HAP-1 (cell line): ENCODE data around the gene KLK11.

Experiments
- DNase-seq, 2 experiments: peaks; one replicate each; pipeline ENCODE4 v3.0.0-alpha.2; 2016 to 2020; ENCODE audit warnings: low spot score in 2 of 2
- H3K27me3 ChIP-seq: fragments of 250-450 bp; sonication (Bioruptor Pico); 2 replicates; pipeline ENCODE4 v1.5.1; 2020; ENCODE audit warnings: low read depth, mild to moderate bottlenecking, moderate library complexity
- H3K36me3 ChIP-seq: fragments of 250-450 bp; sonication (Bioruptor Pico); replicated peaks from 2 replicates; pipeline ENCODE4 v1.5.1; 2020; ENCODE audit warnings: mild to moderate bottlenecking
- H3K4me1 ChIP-seq: fragments of 250-450 bp; sonication (Bioruptor Pico); 2 replicates; pipeline ENCODE4 v1.5.1; 2020; ENCODE audit warnings: mild to moderate bottlenecking
- H3K4me3 ChIP-seq: fragments of 250-450 bp; sonication (Bioruptor Pico); 2 replicates; pipeline ENCODE4 v1.5.1; 2020; ENCODE audit warnings: mild to moderate bottlenecking, moderate library complexity
- H3K9me3 ChIP-seq: fragments of 250-450 bp; sonication (Bioruptor Pico); 2 replicates; pipeline ENCODE4 v1.5.1; 2020; ENCODE audit warnings: mild to moderate bottlenecking, moderate library complexity
- in situ Hi-C: fragments of 300-500 bp; cut with MboI; formaldehyde crosslinking; loops from 3 replicates; pipeline ENCODE4 v1.14.3; 2020; ENCODE audit warnings: low sequenced_read_pairs, inconsistent platforms, mixed read lengths

Gene KLK11

GRCh38 chr19:50982186-50982585, 44.2 kb downstream of the KLK11 start:
- Histone ChIP-seq H3K4me1 (no peaks in the 10 kb centered on the region), H3K9me3 (no peaks in the 10 kb centered on the region), H3K27me3 (0 out of 2 replicates have a peak, but pooled peaks cover 8% of the 10 kb centered on the region), H3K36me3 (no peaks in the 10 kb centered on the region), H3K4me3 (no peak overlapping the region)
- DNase-seq, result no peak
- in situ Hi-C loops, result no loop called here

DNA sequence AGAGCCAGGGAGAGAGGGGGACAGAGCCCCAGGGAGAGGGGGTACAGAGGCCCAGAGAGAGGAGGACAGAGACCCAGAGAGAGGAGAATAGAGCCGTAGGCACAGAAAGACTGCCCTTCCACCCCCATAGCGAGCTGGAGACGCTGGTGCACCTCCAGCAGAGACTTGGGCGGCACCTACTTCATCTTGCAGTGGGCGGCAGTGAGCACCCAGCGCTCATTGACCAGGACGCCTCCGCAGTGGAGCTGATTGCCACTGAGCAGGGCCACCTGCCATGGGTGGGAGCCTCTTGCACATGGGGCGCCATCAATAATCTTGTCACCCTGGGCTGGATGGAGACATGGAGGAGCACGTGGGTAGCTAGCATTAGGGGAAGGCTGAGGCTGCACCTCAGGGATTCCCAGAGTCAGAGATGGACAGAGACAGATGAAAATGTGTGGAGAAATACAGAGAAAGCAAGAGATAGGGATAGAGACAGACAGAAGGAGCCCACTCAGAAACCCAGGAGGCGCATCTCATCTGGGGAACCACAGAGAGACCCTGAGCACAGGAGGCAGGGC, 44.7 kb downstream of the KLK11 start:
- Histone ChIP-seq H3K36me3 (no peaks in the 10 kb centered on the region), H3K9me3 (no peaks in the 10 kb centered on the region), H3K27me3 (0 out of 2 replicates have a peak, but pooled peaks cover 8% of the 10 kb centered on the region), H3K4me1 (no peaks in the 10 kb centered on the region), H3K4me3 (no peak overlapping the region)
- DNase-seq, result no peak
- in situ Hi-C loops, result no loop called here

DNA sequence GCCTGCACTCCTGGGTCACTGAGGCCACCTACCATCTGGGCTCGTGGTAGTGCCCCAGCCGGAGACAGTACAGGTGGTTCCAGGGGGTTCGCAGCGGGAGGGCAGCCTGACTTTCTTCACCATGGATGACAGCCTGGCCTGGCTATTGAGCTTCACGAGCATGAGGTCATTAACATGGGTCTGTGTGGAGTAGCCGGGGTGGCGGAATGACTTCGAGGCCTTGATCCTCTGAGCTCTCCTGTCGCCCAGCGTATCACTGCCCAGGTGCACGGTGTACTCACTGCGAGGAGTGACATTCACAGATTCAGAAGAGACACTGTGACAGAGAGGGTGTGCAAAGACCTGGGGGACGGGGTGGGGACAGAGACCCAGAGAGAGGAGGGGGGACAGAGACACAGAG, 46.2 kb downstream of the KLK11 start:
- Histone ChIP-seq H3K4me1 (no peaks in the 10 kb centered on the region), H3K9me3 (no peaks in the 10 kb centered on the region), H3K36me3 (no peaks in the 10 kb centered on the region), H3K4me3 (no peak overlapping the region), H3K27me3 (no peaks in the 10 kb centered on the region)
- no peak for DNase-seq
- in situ Hi-C loops, result no loop called here

DNA sequence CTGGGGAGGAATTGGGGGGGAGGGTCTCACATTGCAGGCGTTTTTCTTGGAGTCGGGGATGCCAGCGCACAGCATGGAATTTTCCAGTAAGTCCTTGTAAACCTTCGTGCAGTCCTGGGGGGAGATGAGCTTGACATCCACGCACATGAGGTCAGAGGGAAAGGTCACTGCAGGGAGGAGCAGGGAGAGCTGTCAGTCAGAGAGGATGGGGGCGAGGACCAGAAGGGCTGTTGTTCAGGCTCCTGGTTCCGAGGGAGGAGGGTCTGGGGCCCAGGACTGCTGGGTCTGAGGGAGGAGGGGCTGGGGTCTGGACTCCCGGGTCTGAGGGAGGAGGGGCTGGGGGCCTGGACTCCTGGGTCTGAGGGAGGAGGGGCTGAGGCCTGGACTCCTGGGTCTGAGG, 46.7 kb downstream of the KLK11 start:
- in situ Hi-C loops, result no loop called here
- no peaks in the 10 kb centered on the region for H3K4me1 ChIP-seq

GRCh38 chr19:50978772-50979390, 47.5 kb downstream of the KLK11 start:
- DNase-seq, result no peak
- H3K27me3 ChIP-seq, result 0 out of 2 replicates have a peak, but pooled peaks cover 2% of the 10 kb centered on the region
- H3K4me3 ChIP-seq, result no peak overlapping the region
- in situ Hi-C loops, result no loop called here
- no peaks in the 10 kb centered on the region for H3K4me1 ChIP-seq
- H3K36me3 ChIP-seq, result no peaks in the 10 kb centered on the region
- no peaks in the 10 kb centered on the region for H3K9me3 ChIP-seq

More for the DNA sequence above, 46.7 kb downstream of the KLK11 start:
- Histone ChIP-seq H3K4me3 (no peak overlapping the region), H3K36me3 (no peaks in the 10 kb centered on the region), H3K27me3 (no peaks in the 10 kb centered on the region), H3K9me3 (no peaks in the 10 kb centered on the region)
- DNase-seq, result no peak

DNA sequence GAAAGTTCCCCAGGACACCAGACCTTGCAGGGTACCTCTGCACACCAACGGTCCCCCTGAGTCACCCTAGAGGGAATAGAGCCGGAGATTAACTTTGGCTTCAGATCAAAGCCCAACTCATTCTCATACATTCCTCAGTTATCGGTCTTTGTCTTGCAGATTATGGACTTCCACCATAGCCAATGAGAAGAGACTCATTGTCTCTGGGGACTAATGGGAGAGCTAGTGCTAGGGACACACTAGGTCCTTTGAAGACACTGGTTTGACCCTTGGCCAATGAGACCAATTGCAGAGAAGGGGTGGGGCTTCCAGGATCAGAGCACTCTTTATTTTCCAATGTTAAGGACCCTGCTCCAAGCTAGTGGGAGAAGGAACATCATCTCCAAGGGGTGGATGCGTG, 48.8 kb downstream of the KLK11 start:
- Histone ChIP-seq H3K27me3 (0 out of 2 replicates have a peak, but pooled peaks cover 2% of the 10 kb centered on the region), H3K9me3 (no peaks in the 10 kb centered on the region), H3K4me3 (no peak overlapping the region), H3K36me3 (no peaks in the 10 kb centered on the region), H3K4me1 (no peaks in the 10 kb centered on the region)
- in situ Hi-C loops, result no loop called here
- DNase-seq, result peak in 1 of 2 experiments; percentile 3

DNA sequence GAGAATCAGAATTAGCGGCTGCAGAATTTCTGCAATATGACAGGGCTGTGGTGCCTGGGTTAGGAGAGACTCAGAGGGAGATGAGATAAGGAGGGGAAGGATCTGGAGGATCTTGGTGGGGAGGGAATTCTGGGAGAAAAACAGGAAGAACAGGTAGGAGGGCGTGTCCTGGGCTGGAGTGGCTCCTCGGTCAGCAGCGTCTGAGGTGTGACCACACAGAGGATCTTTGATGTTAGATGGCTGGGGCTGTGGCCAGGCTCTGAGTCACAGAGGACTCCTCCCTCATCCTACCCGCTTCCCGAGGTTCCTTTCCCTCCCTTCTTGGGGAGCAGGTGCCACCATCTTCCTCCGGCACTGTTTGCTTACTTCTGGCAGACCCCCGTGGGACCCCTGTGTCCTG, 50.6 kb downstream of the KLK11 start:
- Histone ChIP-seq H3K36me3 (no peaks in the 10 kb centered on the region), H3K4me3 (no peak overlapping the region)
- in situ Hi-C loops, result no loop called here

GRCh38 chr19:50974702-50975556, 51.5 kb downstream of the KLK11 start:
- no peak for DNase-seq
- Histone ChIP-seq H3K9me3 (no peaks in the 10 kb centered on the region), H3K4me1 (no peaks in the 10 kb centered on the region), H3K4me3 (no peak overlapping the region), H3K27me3 (peaks cover 2% of the 10 kb centered on the region; the same call in 1 of the 2 replicates), H3K36me3 (no peaks in the 10 kb centered on the region)
- in situ Hi-C loops, result no loop called here

More for the DNA sequence above, 50.6 kb downstream of the KLK11 start:
- Histone ChIP-seq H3K4me1 (no peaks in the 10 kb centered on the region), H3K9me3 (no peaks in the 10 kb centered on the region), H3K27me3 (peaks cover 2% of the 10 kb centered on the region; the same call in 1 of the 2 replicates)
- no peak for DNase-seq

GRCh38 chr19:50972795-50973376, 53.5 kb downstream of the KLK11 start:
- Histone ChIP-seq H3K9me3 (no peaks in the 10 kb centered on the region), H3K36me3 (no peaks in the 10 kb centered on the region), H3K27me3 (peaks cover 5% of the 10 kb centered on the region; the same call in 1 of the 2 replicates), H3K4me3 (no peak overlapping the region), H3K4me1 (no peaks in the 10 kb centered on the region)
- DNase-seq, result no peak
- in situ Hi-C loops, result no loop called here
